Ramos (cell line): ENCODE measurements around the gene HLA-DQB2.

Experiments
- in situ Hi-C: fragments of 300-500 bp; cut with MboI; formaldehyde crosslinking; loops from one replicate; pipeline ENCODE4 v1.14.3; 2022; ENCODE audit warnings: low sequenced_read_pairs; ENCODE audit not compliant: unreplicated experiment

Gene HLA-DQB2

GRCh38 chr6:32759669-32760068, 3.7 kb downstream of the HLA-DQB2 start:
- in situ Hi-C loops: loop anchor here (5.0 kb wide), 1 partner anchor 97 kb away; no protein-coding TSS in a partner anchor

- in situ Hi-C loops: no loop called here
These were observed 10.8 kb downstream of the HLA-DQB2 start for GRCh38 chr6:32752580-32752979.

- in situ Hi-C loops: loop anchor here (5.0 kb wide), 1 partner anchor 103 kb away; no protein-coding TSS in a partner anchor
These were observed 17.7 kb downstream of the HLA-DQB2 start for GRCh38 chr6:32745649-32746048.

- in situ Hi-C loops: loop anchor here (5.0 kb wide), 1 partner anchor 102 kb away; no protein-coding TSS in a partner anchor
These were observed 18.6 kb downstream of the HLA-DQB2 start for GRCh38 chr6:32744776-32745175.

GRCh38 chr6:32742374-32742773, 21.0 kb downstream of the HLA-DQB2 start:
- in situ Hi-C loops: no loop called here

GRCh38 chr6:32741031-32741960, 22.0 kb downstream of the HLA-DQB2 start, which contains the start of gene HLA-DQA2:
Gene HLA-DQA2, plus strand, starts transcription at chr6:32741391. Its CDS starts 53 bp downstream, at chr6:32741444.
- in situ Hi-C loops: no loop called here

- in situ Hi-C loops: no loop called here
These were observed 25.2 kb downstream of the HLA-DQB2 start for GRCh38 chr6:32738126-32738525.

- in situ Hi-C loops: loop anchor here (5.0 to 10.0 kb wide), 2 partner anchors 73 to 484 kb away; no protein-coding TSS in a partner anchor
These were observed 44.5 kb downstream of the HLA-DQB2 start for GRCh38 chr6:32718879-32719278.

GRCh38 chr6:32716396-32716795, 46.9 kb downstream of the HLA-DQB2 start:
- in situ Hi-C loops: loop anchor here (5.0 to 10.0 kb wide), 2 partner anchors 76 to 482 kb away; no protein-coding TSS in a partner anchor

- in situ Hi-C loops: loop anchor here (10.0 kb wide), 1 partner anchor 478 kb away; no protein-coding TSS in a partner anchor
These were observed 50.1 kb downstream of the HLA-DQB2 start for GRCh38 chr6:32713241-32713640.

- in situ Hi-C loops: loop anchor here (10.0 kb wide), 1 partner anchor 475 kb away; no protein-coding TSS in a partner anchor
These were observed 53.7 kb downstream of the HLA-DQB2 start for GRCh38 chr6:32709625-32710024.
